GM15510 (cell line): ENCODE results near the gene CCNB2.
A peak's percentile ranks its signal among the peaks of the same experiment; 100 is the strongest.

Experiments used
- POLR2A ChIP-seq: IDR thresholded peaks from 3 replicates; pipeline ENCODE4 v1.6.1; 2011; ENCODE audit warnings: borderline replicate concordance; ENCODE audit not compliant: insufficient read length; ENCODE audit errors: extremely low read depth

The CCNB2 gene

DNA sequence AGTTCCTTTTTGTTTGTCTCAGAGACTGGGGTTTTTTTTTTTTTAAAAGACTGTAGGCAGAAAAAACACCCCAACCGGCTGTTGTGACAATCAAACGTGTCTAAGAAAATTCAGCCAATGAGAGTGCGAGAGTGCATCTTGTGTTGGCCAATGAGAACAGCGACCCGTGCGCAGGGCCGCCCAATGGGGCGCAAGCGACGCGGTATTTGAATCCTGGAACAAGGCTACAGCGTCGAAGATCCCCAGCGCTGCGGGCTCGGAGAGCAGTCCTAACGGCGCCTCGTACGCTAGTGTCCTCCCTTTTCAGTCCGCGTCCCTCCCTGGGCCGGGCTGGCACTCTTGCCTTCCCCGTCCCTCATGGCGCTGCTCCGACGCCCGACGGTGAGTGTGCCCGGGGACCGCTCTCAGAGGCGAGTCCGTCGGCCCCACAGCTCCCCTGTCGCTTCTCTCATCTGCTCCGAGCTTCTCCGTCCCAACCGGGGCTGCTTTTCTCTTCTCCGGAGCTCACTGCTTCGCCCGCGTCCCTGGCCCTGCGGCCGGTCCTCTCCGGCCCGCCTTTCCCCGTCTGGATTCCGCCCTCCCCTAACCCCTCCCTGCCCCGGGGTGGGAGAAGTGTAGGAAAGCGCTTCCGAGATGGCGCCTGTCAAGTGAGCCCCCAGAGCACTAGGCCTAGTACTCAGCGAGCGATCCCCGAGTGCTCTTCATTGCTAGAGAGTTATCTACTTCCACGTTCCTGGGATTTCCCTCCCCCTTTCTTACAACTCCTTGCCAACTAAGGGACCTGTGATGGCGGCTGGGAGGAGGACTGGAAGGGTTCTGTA, at the start of gene CCNB2:
Gene CCNB2 (plus strand): TSS at position 235 of the 821 bp plus-strand sequence. CDS start 123 bp downstream, at position 358.
- peak; percentile 86 for TF ChIP-seq POLR2A

DNA sequence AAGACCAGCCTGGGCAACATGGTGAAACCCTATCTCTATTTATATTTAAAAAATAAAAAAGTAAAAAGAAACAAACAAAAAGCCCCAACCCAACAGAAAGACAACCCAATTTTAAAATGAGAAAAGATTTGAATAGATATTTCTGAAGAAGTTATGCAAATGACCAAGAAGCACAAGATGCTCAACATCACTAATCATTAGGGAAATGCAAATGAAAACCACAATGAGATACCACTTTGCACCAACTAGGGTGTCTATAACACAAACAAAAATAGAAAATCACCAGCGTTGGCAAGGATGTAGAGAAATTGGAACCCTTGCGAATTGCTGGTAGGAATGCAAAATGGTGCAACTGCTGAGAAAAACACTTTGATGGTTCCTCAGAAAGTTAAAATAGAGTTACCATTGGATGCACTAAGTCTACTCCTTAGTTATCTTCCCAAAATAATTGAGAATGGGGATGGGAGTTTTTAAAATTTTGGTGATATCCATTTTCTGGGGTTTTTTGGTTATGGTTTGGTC, 45.8 kb upstream of the CCNB2 start:
- TF ChIP-seq POLR2A: no peak

DNA sequence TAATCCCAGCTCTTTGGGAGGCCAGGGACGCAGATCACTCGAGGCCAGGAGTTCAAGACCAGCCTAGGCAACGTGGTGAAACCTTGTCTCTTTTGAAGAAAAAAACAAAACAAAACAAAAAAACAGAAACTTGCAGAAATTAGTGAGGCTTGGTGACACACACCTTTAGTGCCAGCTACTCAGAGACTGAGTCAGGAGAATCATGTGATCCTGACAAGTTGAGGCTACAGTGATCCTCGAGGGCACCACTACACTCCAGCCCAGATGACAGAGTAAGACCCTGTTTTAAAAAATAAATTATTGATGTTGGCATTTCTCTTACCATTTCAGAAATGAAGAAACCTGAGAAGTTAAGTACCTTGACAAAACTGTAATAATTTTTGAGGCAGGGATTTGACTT, 44.6 kb upstream of the CCNB2 start:
- no peak for TF ChIP-seq POLR2A

DNA sequence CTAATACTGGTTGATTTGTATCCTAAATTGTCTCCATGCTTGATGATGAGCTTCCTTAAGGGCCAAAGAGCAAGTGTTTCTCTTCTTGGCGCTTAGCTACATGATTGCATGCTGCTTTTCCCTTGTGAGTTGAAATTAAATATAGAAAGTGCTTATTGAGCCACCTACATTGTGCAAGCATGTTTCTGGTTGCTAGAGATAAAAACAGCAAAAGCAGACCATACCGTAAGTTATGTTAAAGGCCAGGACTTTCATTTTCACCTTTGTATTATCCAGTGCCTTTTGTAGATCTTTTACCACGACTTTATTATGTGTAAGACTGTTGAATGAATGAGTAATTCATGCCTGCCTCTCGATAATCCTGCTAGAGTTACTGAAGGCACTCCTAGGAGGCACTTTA, 41.9 kb upstream of the CCNB2 start:
- TF ChIP-seq POLR2A: no peak

GRCh38 chr15:59069430-59069829, 35.5 kb upstream of the CCNB2 start:
- no peak for TF ChIP-seq POLR2A

DNA sequence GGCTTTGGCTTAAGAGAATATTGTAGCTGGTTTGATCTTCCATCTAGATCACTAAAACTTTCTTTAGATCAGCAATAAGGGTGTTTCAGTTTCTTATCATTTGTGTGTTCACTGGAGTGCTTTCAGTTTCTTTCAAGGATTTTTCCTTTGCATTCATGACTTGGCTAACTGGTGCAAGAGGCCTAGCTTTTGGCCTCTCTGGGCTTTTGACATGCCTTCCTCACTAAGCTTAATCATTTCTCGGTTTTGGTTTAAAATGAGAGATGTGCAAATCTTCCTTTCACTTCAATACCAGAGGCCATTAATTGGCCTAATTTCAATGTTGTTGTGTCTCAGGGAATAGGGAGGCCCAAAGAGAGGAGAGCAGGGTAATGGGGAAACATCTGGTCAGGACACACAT, 30.3 kb upstream of the CCNB2 start:
- TF ChIP-seq POLR2A: no peak

- no peak for TF ChIP-seq POLR2A
These were observed 17.2 kb upstream of the CCNB2 start for GRCh38 chr15:59087731-59088130.

DNA sequence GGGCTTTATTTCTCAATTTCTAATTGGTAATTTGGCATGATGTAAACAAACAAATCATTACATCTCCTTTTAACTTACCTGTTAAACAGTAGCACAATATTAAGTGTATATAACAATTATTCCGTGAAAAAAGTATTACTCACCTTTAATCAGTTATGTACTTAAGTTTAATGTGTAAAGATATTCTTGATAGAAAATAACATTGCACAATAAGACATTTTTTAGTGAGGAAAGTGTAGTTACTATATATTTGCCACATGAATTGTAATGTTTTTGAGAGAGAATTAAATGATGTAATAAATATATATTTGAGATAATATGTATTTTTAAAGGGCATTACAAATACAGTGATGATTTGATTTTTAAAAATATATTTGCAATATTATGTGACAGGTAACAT, 10.9 kb upstream of the CCNB2 start:
- TF ChIP-seq POLR2A: no peak

DNA sequence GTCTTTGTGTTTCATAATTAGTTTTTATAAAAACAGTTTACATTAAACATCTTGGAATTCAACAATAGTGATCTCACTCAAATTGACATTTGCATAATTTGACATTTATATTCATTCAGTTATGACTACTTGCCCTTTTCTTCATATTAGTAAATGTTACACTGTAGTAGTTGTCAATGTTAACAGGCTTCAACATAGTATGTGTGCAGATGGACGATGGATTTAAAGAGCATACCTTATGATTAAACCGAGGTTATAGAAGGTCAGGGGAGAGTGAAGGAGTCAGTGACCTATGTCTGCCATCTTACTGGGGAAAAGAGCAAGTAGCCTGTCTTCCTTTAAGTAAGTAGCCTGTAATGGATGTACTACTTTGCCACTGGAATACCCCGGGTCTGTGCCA, 8.5 kb upstream of the CCNB2 start:
- no peak for TF ChIP-seq POLR2A

DNA sequence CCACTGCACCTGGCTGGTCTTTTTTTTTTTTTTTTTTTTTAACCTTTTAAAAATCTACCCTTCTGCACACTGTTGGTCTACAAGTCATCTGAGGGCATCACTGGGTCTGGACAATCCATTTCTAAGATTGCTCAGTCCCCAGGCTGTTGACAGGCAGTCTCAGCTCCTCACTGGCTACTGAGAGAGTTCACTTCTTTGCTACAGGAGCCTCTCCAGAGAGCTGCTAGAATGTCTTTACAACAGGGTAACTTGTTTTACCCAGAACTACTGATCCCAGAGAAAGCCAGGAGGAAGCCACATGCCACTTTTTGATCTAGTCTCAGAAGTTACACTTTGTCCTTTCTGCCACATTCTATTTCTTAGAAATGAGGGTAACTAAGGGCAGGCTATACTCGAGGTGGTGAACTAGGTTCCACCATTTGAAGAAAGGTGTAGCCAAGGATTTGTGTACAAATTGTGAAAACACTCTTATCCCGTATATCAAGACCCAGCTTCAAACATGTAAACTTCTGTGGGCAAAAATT, 5.7 kb upstream of the CCNB2 start:
- TF ChIP-seq POLR2A: no peak

DNA sequence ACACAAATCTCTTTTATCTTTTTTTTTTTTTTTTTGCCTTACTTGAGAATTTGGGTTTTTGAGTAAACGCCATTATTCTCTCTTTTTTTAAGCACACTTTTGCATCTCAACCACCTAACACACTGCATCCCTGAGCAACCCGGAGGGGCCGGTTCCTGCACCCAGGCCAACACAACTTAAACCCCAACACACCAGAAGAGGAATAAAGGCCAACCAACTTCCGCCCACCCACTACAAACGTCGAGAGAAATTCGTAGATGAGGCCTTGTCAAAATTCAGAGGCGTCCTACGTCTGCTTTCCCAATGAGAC, 389 bp upstream of the CCNB2 start:
- no peak for TF ChIP-seq POLR2A

DNA sequence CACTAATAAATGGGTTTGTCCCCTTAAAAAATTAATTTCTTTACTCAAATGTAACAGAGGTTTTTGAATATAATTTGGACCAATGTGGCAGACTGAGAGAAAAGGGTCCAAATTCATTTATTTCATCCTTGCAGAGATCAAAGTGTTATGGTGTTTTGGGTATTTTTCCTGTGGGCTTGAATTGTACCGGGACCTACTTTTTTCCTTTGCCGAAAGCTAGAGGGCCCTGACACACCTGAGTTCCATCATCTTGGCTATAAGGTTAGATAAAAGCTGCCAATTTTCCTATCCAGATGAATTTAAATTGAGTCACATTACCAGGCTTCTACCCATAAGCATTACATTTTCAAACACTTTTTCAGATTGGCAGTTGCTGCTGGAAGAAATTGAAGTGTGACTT, 908 bp downstream of the CCNB2 start:
- TF ChIP-seq POLR2A: no peak

DNA sequence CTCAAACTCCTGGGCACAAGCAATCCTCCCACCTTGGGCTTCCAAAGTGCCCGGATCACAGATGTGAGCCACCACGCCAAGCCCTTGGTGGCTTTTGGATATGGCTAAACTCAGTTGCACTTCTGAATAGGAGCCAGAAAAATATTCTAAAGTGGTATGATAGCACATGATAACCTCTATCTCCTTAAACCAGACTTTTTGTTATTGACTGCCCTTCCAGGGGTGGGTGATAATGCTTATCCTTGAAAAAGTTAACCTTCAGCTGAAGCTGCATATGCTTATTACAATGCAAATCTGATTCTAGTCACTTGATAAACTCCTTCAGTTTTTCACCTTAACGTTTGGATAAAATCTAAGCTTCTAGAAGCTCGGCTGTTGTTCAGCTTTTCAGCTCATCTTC, 6.3 kb downstream of the CCNB2 start:
- TF ChIP-seq POLR2A: no peak

DNA sequence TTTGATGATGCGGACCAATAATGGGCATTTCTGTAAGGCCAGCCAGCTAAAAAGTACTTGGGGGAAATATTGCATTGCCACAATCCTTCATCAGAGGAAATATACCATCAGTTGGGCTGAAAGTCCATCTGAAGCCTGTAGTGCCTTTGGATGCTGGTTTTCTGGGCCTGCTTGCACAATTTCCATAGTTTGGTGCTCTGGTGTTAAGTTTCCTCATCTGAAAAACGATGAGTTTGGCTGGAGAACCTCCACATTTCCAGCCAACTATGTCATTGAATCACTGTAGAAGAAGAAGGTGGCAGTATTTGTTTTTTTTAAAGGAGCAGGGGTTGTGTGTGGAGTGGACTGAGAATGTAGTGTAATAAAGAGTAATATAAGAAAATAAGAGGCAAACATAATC, 10.1 kb downstream of the CCNB2 start:
- TF ChIP-seq POLR2A: no peak

DNA sequence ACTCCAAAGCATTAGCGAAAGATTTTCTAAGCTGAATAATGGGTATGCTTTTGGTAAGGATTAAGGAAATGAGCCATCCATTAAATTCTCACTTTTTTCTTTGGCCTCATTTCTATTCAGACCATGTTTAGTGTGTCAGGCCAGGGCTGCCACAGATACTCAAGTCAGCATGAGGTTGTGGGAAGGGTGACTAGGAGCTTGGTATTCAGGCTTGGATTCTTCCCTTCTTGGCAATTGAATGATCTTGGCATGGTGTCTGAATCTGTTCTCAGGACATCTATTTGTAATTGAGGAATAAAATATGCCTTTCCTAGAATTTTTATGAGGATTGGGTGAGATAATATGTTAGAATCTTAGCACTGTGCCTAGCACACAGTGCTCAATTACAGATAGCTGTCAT, 11.2 kb downstream of the CCNB2 start:
- no peak for TF ChIP-seq POLR2A

GRCh38 chr15:59116771-59117170, 11.8 kb downstream of the CCNB2 start:
- no peak for TF ChIP-seq POLR2A
